Stimulated activated CD8-positive, alpha-beta memory T cell treated with anti-CD3 and anti-CD28 coated beads, Interleukin-2, amount 100 ng/mL, for 1 hour (primary cell): ENCODE results near the gene LMOD1.
"Not testable (repeated sequence)": the region's sequence is repeated elsewhere in the genome, so short reads cannot be mapped to it uniquely, and the experiment has no call there.

ENCODE experiments used
- DNase-seq, 2 donors: peaks; one replicate each; pipeline ENCODE4 v3.0.0-alpha.2; 2020; ENCODE audit warnings: low read depth in 2 of 2

LMOD1 gene

GRCh38 chr1:201947697-201948008 is 1.3 kb upstream of the LMOD1 start:
- no peak for DNase-seq

- no peak for DNase-seq
These were observed 505 bp downstream of the LMOD1 start for GRCh38 chr1:201945863-201946223.

- DNase-seq, result no peak
These were observed 1.2 kb downstream of the LMOD1 start for GRCh38 chr1:201945157-201945556.

GRCh38 chr1:201944639-201945038 is 1.7 kb downstream of the LMOD1 start:
- DNase-seq, result no peak

GRCh38 chr1:201944002-201944401 is 2.3 kb downstream of the LMOD1 start:
- no peak for DNase-seq

GRCh38 chr1:201942129-201942495 is 4.2 kb downstream of the LMOD1 start:
- DNase-seq, result no peak

- DNase-seq, result no peak
These were observed 4.8 kb downstream of the LMOD1 start for GRCh38 chr1:201941420-201942128.

- DNase-seq, result not testable (repeated sequence)
These were observed 6.0 kb downstream of the LMOD1 start for GRCh38 chr1:201940316-201940715.

GRCh38 chr1:201939574-201939973 is 6.8 kb downstream of the LMOD1 start:
- no peak for DNase-seq

- no peak for DNase-seq
These were observed 7.2 kb downstream of the LMOD1 start for GRCh38 chr1:201939148-201939547.

- no peak for DNase-seq
These were observed 7.8 kb downstream of the LMOD1 start for GRCh38 chr1:201938440-201939035.

GRCh38 chr1:201937624-201938213 is 8.6 kb downstream of the LMOD1 start:
- no peak for DNase-seq

- DNase-seq, result no peak
These were observed 12.4 kb downstream of the LMOD1 start for GRCh38 chr1:201933840-201934430.

GRCh38 chr1:201930803-201931202 is 15.5 kb downstream of the LMOD1 start:
- DNase-seq, result no peak

GRCh38 chr1:201930137-201930536 is 16.2 kb downstream of the LMOD1 start:
- DNase-seq, result no peak

GRCh38 chr1:201928266-201928665 is 18.1 kb downstream of the LMOD1 start:
- no peak for DNase-seq

- DNase-seq, result no peak
These were observed 20.2 kb downstream of the LMOD1 start for GRCh38 chr1:201925981-201926645.

- DNase-seq, result no peak
These were observed 21.1 kb downstream of the LMOD1 start for GRCh38 chr1:201925301-201925567.

GRCh38 chr1:201921952-201922558 is 24.3 kb downstream of the LMOD1 start:
- DNase-seq, result no peak

- no peak for DNase-seq
These were observed 28.0 kb downstream of the LMOD1 start for GRCh38 chr1:201918343-201918742.

- DNase-seq, result no peak
These were observed 28.9 kb downstream of the LMOD1 start for GRCh38 chr1:201917362-201918033.
